ENCODE data around the gene HLA-G.
A peak's percentile ranks its signal among the peaks of the same experiment; 100 is the strongest.

HLA-G gene

DNA sequence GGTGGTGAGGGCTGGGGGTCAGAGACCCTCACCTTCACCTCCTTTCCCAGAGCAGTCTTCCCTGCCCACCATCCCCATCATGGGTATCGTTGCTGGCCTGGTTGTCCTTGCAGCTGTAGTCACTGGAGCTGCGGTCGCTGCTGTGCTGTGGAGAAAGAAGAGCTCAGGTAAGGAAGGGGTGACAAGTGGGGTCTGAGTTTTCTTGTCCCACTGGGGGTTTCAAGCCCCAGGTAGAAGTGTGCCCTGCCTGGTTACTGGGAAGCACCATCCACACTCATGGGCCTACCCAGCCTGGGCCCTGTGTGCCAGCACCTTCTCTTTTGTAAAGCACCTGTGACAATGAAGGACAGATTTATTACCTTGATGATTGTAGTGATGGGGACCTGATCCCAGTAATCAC, 2.1 kb downstream of the HLA-G start:
- H3K4me3 ChIP-seq (ENCODE audit: low read length), result no peak overlapping the region
- no peak for DNase-seq (ENCODE audit: low read depth)
- TF ChIP-seq, protein P1, sequence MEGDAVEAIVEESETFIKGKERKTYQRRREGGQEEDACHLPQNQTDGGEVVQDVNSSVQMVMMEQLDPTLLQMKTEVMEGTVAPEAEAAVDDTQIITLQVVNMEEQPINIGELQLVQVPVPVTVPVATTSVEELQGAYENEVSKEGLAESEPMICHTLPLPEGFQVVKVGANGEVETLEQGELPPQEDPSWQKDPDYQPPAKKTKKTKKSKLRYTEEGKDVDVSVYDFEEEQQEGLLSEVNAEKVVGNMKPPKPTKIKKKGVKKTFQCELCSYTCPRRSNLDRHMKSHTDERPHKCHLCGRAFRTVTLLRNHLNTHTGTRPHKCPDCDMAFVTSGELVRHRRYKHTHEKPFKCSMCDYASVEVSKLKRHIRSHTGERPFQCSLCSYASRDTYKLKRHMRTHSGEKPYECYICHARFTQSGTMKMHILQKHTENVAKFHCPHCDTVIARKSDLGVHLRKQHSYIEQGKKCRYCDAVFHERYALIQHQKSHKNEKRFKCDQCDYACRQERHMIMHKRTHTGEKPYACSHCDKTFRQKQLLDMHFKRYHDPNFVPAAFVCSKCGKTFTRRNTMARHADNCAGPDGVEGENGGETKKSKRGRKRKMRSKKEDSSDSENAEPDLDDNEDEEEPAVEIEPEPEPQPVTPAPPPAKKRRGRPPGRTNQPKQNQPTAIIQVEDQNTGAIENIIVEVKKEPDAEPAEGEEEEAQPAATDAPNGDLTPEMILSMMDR (IDR thresholded peaks at IDR 0.05; ENCODE audit: insufficient read depth, low read depth, low read length, missing control alignments), result no peak

DNA sequence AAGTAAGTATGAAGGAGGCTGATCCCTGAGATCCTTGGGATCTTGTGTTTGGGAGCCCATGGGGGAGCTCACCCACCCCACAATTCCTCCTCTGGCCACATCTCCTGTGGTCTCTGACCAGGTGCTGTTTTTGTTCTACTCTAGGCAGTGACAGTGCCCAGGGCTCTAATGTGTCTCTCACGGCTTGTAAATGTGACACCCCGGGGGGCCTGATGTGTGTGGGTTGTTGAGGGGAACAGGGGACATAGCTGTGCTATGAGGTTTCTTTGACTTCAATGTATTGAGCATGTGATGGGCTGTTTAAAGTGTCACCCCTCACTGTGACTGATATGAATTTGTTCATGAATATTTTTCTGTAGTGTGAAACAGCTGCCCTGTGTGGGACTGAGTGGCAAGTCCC, 2.8 kb downstream of the HLA-G start:
- TF ChIP-seq, protein P1 (IDR thresholded peaks at IDR 0.05; ENCODE audit: insufficient read depth, low read depth, low read length, missing control alignments), result no peak
- no peak overlapping the region for H3K4me3 ChIP-seq (ENCODE audit: low read length)
- DNase-seq (ENCODE audit: low read depth), result no peak

DNA sequence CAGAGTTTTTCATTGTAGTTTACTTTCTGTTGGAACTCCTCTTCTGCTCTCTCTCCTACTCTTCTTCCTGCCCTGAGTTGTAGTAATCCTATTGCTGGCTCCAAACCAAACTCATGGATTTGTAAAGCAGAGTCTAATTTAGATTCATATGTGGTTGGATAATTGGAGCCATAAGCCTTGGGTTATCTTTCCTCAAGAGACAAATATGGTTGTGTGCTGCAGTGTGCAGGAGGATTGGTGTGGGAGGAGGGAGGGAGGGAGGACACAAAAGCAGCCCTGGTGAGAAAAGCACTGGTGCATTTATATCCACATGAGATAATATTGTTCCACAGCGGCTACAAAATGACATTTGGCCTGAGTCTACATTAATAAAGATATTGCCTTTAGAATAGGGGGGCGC, 4.2 kb downstream of the HLA-G start:
- DNase-seq (ENCODE audit: low read depth), result no peak
- TF ChIP-seq, protein P1 (IDR thresholded peaks at IDR 0.05; ENCODE audit: insufficient read depth, low read depth, low read length, missing control alignments), result no peak
- H3K4me3 ChIP-seq (ENCODE audit: low read length), result no peak overlapping the region

DNA sequence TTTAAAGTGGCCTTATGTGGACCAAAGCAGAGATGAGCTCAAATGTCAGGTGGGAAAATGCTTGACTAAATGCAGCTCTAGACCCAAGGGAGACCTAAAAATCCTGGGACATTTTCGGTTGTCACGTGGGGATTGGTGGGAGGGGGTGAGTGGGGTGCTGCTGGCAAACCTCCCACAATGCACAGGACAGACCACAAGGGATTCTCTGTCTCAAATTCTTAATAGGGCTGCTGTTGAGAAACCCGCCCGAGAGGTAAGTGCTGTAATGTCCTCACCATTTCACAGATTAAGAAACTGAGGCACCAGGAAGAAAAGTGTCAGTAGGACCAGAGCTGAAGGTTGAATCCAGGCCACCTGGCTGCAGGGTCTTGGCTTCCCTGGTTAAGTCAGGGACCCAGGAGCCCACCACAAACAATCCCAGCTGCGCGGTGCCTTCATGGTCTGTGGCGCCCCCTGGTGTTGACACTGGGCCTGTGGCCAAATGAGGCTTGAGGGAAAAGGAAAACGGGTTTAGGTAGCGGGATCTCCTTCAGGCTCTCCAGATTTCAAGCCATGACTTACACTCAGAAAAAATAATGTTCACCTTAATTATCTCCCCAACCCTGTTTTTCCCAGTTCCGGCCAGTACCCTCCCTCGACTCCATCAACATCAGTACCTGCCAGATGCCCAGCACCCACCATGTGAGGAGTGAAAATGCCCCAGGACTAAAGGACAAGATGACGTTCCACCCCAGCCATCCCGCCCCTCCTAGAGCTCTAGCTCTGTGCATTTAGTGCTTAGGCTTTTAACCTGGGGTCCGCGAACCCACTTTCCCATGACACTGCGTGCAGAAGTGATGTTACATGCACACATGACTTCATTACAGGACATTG, 7.2 kb downstream of the HLA-G start:
- peak; percentile 23 for DNase-seq (ENCODE audit: low read depth)
- no peak overlapping the region for H3K4me3 ChIP-seq (ENCODE audit: low read length)
- TF ChIP-seq, protein P1 (IDR thresholded peaks at IDR 0.05; ENCODE audit: insufficient read depth, low read depth, low read length, missing control alignments), result peak; percentile 85

DNA sequence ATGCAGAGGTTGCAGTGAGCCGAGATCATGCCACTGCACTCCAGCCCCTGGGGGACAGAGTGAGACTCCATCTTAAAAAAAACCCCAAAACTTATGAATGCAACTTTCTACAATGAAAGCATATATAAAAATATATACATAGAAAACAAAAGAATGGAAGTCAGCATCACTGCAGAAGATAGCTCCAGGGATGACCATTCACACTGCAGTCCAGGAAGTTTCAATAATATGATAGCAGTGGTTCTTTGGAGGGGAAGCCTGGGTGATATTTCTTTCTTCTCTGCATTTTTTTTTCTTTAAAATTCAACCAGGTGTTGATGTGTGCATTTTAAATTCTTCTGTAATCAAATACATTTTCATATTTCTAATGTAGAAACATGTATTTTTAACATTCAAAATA, 12.3 kb downstream of the HLA-G start:
- TF ChIP-seq, protein P1 (IDR thresholded peaks at IDR 0.05; ENCODE audit: insufficient read depth, low read depth, low read length, missing control alignments), result no peak
- no peak for DNase-seq (ENCODE audit: low read depth)
- H3K4me3 ChIP-seq (ENCODE audit: low read length), result no peak overlapping the region

DNA sequence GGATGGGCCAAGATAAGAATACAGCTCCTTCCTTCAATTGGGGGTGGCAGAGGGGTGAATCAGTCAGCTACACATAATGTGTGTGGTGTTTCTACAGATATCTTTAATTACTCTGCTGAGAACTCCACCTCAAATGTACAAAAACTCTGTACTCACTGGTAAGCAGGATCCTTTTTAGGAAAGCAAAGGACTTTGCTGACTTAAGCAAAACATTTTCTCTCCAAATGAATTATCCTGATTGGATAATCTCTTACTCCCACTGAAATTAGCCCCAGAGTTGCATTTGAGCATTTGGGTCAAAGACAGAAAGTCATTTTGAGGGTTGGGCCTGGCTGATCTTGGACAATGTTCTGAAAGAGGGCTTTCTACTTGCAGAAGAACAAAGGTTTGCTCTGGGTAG, 13.4 kb downstream of the HLA-G start:
- no peak for DNase-seq (ENCODE audit: low read depth)
- H3K4me3 ChIP-seq (ENCODE audit: low read length), result no peak overlapping the region
- TF ChIP-seq, protein P1 (IDR thresholded peaks at IDR 0.05; ENCODE audit: insufficient read depth, low read depth, low read length, missing control alignments), result no peak
